HG02840 (cell line): ENCODE measurements around the gene ACTN1.
"Not testable (repeated sequence)": the region's sequence is repeated elsewhere in the genome, so short reads cannot be mapped to it uniquely, and the experiment has no call there.

ENCODE experiments used
- ATAC-seq: cut with Tn5 transposase; IDR thresholded peaks from one replicate; pipeline ENCODE4 v1.9.1; 2021; ENCODE audit warnings: mild to moderate bottlenecking, moderate library complexity, moderate number of reproducible peaks; ENCODE audit not compliant: unreplicated experiment, low FRiP score

The ACTN1 gene

DNA sequence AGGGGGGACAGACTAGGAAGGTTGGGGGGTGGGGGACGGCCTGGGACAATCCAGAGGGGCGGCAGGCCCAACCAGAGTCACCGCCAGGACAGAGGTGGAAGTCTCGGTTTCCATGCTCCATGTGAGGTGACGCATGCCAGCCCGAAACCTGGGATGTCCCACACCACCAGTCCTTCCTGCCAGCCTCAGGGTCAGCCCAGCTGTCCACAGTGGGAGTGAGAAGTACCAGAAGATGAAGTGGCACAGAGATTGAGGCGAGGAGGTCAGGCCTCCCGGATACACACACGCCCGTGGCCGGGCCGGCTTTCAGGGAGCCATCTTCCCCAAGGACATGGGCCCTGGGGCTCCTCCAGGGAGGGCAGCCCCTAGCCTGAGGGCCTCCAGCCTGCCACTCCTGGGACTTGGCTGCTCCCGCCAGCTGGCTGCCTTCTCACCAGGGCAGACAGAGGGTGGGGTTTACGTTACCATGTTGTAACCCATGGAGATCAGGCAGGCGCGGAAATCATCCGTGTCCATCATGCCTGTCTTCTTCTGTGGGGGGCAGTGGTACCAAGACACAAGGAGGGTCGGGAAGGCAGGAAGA is 101.0 kb downstream of the ACTN1 start:
- ATAC-seq, result no peak

GRCh38 chr14:68876976-68877375 is 102.1 kb downstream of the ACTN1 start:
- ATAC-seq, result no peak

DNA sequence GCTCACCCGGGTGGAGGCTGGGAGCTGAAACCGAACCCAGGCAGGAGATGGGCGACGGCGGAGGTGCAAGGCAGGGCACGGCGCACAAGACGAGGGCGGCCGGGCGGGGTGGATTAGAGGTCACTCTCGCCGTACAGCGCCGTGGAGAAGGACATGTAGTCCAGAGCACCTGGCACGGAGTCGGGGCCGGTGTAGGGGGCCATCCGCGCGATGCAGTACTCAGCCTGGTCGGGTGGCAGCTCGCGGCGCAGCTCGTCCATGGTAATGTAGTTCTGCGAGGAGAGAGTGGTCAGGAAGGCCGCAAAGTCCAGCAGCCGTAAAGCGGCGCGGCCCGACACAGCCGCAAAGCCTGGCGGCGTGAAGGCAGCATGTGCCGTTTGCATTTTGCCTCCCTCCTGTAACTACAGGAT is 104.4 kb downstream of the ACTN1 start:
- no peak for ATAC-seq

GRCh38 chr14:68873376-68873775 is 105.7 kb downstream of the ACTN1 start:
- ATAC-seq, result no peak

DNA sequence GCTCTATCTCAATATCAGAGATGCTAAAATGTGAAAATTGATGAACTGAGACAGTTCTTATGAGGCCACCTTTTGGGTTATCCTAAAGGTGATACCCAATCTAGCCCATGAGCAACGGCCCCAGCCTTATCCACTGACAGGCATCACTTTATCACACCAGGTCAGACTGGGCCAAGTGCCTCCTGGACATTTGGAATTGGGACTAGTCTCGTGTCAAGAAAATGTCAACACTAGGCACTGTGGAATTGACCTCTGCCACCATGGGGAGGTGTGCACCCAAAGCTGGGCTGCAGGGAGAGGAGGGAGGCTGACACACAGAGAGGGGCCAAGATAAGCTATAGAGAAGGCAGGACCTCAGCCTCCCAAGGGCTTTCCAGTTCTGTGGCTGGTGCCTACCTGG is 107.7 kb downstream of the ACTN1 start:
- ATAC-seq, result no peak

DNA sequence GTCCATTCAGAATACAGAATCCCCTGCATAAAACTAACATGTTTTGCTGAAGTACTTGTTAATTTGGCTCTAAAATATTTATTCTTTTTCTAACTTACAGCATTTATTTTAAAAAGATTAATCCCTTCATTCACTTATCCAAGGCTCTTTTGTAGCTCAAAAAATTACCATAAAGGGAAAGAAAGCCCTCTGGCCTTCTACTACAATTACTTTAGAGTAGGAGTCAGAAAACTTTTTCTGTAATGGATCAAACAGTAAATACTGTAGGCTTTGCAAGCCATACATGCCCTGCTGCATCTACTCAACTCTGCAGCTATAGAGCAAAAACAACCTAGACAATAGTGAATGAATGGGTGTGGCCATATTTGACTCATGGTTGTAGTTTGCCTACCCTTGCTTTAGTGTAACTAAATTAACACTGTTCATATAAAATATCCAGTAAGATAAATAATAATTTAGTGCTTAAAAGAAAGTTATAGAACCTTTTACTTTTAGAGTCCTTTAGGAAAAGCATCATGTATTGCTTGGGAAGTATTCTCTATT is 112.0 kb downstream of the ACTN1 start:
- no peak for ATAC-seq

GRCh38 chr14:68865542-68865941 is 113.6 kb downstream of the ACTN1 start:
- no peak for ATAC-seq

DNA sequence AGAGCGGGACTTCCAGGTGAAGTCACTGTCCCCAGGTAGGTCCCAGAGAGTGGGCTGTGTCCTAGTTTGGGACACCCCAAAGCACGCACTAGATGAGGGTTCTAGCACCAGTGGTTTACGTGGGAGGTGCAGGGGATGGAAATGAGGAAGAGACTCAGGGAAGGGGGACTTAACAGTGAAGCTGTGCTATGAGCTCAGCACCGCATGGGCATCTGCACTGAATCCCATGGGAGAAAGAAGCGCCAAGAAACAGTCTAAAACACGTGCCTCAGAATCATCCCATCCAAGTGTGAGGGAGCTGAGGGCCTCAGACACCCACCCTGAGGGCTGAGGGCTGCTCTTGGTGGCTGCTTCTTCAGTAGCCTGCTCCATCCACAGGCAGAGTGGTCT is 114.7 kb downstream of the ACTN1 start:
- no peak for ATAC-seq

- no peak for ATAC-seq
Measured at GRCh38 chr14:68863610-68864360, 115.3 kb downstream of the ACTN1 start.

DNA sequence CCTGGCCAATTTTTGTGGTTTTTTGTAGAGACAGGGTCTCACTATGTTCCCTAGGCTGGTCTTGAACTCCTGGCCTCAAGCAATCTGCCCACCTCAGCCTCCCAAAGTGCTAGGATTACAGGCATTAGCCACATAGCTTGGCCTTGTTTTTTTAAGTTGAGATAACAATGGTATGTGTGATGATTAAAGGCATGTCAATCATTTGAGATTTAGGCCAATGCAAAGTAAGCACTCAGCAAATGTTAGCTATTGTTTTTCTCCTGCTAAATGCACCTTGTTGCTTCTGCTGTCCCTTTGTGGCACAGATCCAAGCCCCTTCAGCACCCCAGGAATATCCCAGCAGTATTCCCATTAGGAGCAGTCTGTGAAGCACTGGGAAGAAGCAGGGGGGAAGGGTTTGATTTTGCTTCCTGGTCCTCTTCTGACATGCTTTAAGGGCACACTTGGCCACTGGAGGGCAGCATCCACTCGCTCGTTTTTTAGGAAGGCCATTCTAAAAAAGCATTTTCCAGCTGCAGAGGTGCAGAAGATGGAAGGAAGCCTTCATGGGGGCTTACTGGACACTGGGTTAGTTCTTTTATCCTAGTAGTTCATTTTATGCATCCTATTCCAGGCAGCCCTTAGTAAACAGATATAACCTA is 116.0 kb downstream of the ACTN1 start:
- ATAC-seq, result no peak

GRCh38 chr14:68860771-68861170 is 118.3 kb downstream of the ACTN1 start:
- ATAC-seq, result no peak

- ATAC-seq, result no peak
Measured at GRCh38 chr14:68857516-68858070, 121.5 kb downstream of the ACTN1 start.

DNA sequence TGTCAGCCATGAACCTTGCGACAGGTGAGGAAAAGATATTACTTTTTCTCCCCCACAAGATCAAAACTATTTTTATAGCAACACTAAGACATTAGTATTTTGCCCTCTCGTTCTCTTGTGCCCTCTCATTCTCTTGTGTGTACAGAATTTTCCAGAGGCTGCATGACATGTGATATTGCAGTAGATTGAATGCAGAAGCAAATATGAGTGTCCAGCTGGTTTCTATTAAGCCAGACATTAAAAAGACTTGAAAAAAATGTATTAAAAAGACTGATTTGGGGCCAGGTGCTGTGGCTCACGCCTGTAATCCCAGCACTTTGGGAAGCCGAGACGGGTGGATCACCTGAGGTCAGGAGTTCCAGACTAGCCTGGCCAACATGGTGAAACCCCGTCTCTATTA is 122.5 kb downstream of the ACTN1 start:
- no peak for ATAC-seq

DNA sequence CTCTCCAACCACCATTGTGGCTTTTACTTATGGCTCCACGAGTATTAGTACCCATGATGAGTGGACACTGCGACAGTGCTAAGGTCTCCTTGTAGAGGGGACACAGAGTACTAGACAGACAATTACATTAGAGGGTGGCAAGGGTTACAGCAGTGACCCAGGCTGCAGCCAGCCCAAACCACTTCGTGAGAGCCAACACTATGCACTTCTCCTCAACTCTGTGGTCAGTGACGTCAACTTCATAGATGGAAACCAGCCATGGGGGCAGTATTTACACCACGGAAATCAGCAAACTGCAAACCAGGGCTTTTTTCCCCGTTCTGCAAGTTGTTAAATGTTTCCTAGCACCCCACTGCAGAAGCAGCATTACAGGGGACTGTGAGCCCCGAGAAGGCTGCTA is 124.7 kb downstream of the ACTN1 start:
- no peak for ATAC-seq

- ATAC-seq, result no peak
Measured at GRCh38 chr14:68853749-68854148, 125.4 kb downstream of the ACTN1 start.

DNA sequence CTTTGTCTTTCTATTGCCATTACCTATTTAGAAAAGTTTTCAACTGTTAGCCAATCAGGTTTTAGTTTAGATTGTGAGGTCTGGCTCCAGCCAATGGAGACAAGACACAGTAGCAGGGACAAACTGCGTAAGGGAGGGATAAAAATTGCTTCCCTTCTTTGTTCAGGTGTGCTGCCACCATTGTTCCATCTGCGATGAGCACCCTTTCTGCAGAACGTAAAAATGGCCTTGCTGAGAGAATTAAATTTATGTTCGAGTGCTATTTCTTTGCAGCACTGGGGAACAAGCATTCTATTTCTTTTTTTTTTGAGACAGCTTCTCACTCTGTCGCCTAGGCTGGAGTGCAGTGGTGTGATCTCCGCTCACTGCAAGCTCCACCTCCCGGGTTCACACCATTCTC is 126.6 kb downstream of the ACTN1 start:
- ATAC-seq, result not testable (repeated sequence)

DNA sequence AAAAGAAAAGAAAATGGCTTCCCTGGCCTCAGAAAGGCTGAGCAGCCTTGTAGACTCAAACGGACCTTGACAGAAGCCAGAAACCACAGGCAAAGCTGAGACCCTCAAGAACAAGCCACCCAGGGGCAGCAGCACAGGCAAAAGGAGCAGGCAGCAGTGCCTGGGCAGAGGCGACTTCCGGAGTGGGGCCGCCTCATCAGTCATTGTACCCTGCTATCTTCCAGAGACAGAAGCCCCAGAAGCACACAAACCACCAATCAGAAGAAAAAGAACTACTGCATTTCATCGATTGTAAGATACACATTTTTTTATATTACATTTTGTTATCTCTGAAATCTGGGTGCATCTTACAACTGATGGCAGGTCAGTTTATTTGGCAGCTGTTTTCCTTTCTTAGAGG is 128.0 kb downstream of the ACTN1 start:
- no peak for ATAC-seq

- no peak for ATAC-seq
Measured at GRCh38 chr14:68849416-68849815, 129.7 kb downstream of the ACTN1 start.

- ATAC-seq, result no peak
Measured at GRCh38 chr14:68848253-68848652, 130.8 kb downstream of the ACTN1 start.

DNA sequence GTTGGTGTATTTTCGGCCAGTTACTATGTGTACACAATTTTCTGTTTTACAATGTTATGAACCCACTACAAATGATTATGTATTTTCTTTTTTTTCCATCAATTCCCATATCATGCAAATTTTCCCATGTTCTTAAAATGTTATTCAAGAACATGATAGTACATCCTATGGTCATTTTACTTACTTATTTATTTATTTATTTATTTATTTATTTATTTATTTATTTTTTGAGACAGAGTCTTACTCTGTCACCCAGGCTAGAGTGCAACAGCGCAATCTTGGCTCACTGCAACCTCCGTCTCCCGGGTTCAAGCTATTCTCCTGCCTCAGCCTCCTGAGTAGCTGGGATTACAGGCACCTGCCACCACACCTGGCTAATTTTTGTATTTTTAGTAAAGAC is 131.5 kb downstream of the ACTN1 start:
- not testable (repeated sequence) for ATAC-seq

GRCh38 chr14:68846466-68846865 is 132.6 kb downstream of the ACTN1 start:
- ATAC-seq, result no peak
